HepG2 (cell line): Measurements from ENCODE around the gene BUD23. TPM values are rescaled to one million over a fixed set of nuclear protein-coding genes. Genes with fewer than 3 reads are reported as not detected.
A peak's percentile ranks its signal among the peaks of the same experiment; 100 is the strongest.

Source experiments
- BCL6 ChIP-seq: IDR thresholded peaks from 2 replicates; pipeline ENCODE4 v1.6.1; 2016; ENCODE audit warnings: missing genetic modification reagents, missing compliant biosample characterization
- CHCHD3 ChIP-seq: sonication (generic); formaldehyde crosslinking; IDR thresholded peaks from 2 replicates; pipeline ENCODE4 v1.8.0; 2022; ENCODE audit warnings: mild to moderate bottlenecking, missing genetic modification reagents, moderate library complexity
- DMTF1 ChIP-seq: sonication (generic); formaldehyde crosslinking; IDR thresholded peaks from 2 replicates; pipeline ENCODE4 v1.4.0; 2020; ENCODE audit warnings: mild to moderate bottlenecking, missing genetic modification reagents
- E2F5 ChIP-seq: sonication (generic); formaldehyde crosslinking; conservative IDR thresholded peaks from 2 replicates; pipeline ENCODE4 v1.4.0; 2020; ENCODE audit warnings: missing genetic modification reagents
- EP300 ChIP-seq, 3 experiments: sonication (generic) in 1 of 3; formaldehyde crosslinking in 1 of 3; IDR thresholded peaks; 2 replicates each; pipeline versions ENCODE4 v1.5.1 to v1.6.1; 2011 to 2020; ENCODE audit warnings: low read depth in 2 of 3, low read length in 2 of 3, borderline replicate concordance in 1 of 3, improper control_type of control experiment in 1 of 3, mild to moderate bottlenecking in 1 of 3, missing genetic modification reagents in 1 of 3, moderate library complexity in 1 of 3
- FOXM1 ChIP-seq: sonication (generic); formaldehyde crosslinking; IDR thresholded peaks from 2 replicates; pipeline ENCODE4 v1.5.0; 2020; ENCODE audit warnings: missing genetic modification reagents
- KAT7 ChIP-seq: IDR thresholded peaks from 2 replicates; pipeline ENCODE4 v1.6.1; 2018; ENCODE audit warnings: borderline replicate concordance, missing compliant biosample characterization
- KDM6A ChIP-seq: IDR thresholded peaks from 2 replicates; pipeline ENCODE4 v1.6.1; 2016; ENCODE audit warnings: low read depth
- RXRA ChIP-seq: sonication (generic); formaldehyde crosslinking; IDR thresholded peaks from 2 replicates; pipeline ENCODE4 v1.5.1; 2020; ENCODE audit warnings: missing genetic modification reagents
- SKI ChIP-seq: fragments of 450-650 bp; IDR thresholded peaks from one replicate; pipeline ENCODE4 v1.6.1; 2018; ENCODE audit warnings: mild to moderate bottlenecking; ENCODE audit not compliant: partially characterized antibody
- SNAI1 ChIP-seq: sonication (generic); formaldehyde crosslinking; IDR thresholded peaks from 2 replicates; pipeline ENCODE4 v1.5.0; 2020; ENCODE audit warnings: mild to moderate bottlenecking, missing genetic modification reagents, borderline replicate concordance
- SNAPC4 ChIP-seq: sonication (generic); formaldehyde crosslinking; IDR thresholded peaks from 2 replicates; pipeline ENCODE4 v1.4.0; 2020; ENCODE audit warnings: mild to moderate bottlenecking, missing genetic modification reagents
- THRA ChIP-seq: sonication (generic); formaldehyde crosslinking; IDR thresholded peaks from 2 replicates; pipeline ENCODE4 v1.4.0; 2020; ENCODE audit warnings: missing genetic modification reagents, borderline replicate concordance
- ZFP90 ChIP-seq: sonication (generic); formaldehyde crosslinking; IDR thresholded peaks from 2 replicates; pipeline ENCODE4 v1.8.0; 2022; ENCODE audit warnings: missing genetic modification reagents, mild to moderate bottlenecking, inconsistent platforms, borderline replicate concordance
- ZMYM3 ChIP-seq: sonication (generic); formaldehyde crosslinking; IDR thresholded peaks from 2 replicates; pipeline ENCODE4 v1.5.1; 2020; ENCODE audit warnings: mild to moderate bottlenecking, missing genetic modification reagents
- ZNF335 ChIP-seq: sonication (generic); formaldehyde crosslinking; IDR thresholded peaks from 2 replicates; pipeline ENCODE4 v1.4.0; 2020; ENCODE audit warnings: missing genetic modification reagents
- ZNF460 ChIP-seq: sonication (generic); formaldehyde crosslinking; IDR thresholded peaks from 2 replicates; pipeline ENCODE4 v1.5.1; 2020; ENCODE audit warnings: missing genetic modification reagents, mild to moderate bottlenecking, borderline replicate concordance
- ZNF563 ChIP-seq: sonication (generic); formaldehyde crosslinking; IDR thresholded peaks from 2 replicates; pipeline ENCODE4 v1.8.0; 2022; ENCODE audit warnings: mild to moderate bottlenecking, moderate library complexity, missing genetic modification reagents
- ZNF879 ChIP-seq: sonication (generic); formaldehyde crosslinking; IDR thresholded peaks from 2 replicates; pipeline ENCODE4 v1.8.1; 2023; ENCODE audit warnings: missing genetic modification reagents
- polyA plus RNA-seq, 8 experiments: library from polyadenylated mRNA; depleted of rRNA in 3 of 8; stranded (reverse) in 7 of 8; unstranded in 1 of 8; fragments of >200 nt; fragmentation: Illumina TruSeq in 4 of 8; extraction: Trizol in 4 of 8; gene quantifications; 2 replicates each; pipeline versions ENCODE4 v1.2.1 to v1.2.3, GENCODE V29; 2011 to 2016; ENCODE audit warnings: low read depth in 4 of 8, missing spikeins in 1 of 8, mixed read lengths in 1 of 8; ENCODE audit not compliant: insufficient read depth in 1 of 8
- total RNA-seq, 5 experiments: library from RNA; depleted of rRNA; stranded (reverse); fragments of >200 nt; fragmentation: Illumina TruSeq; extraction: Trizol; gene quantifications; 2 replicates each; pipeline ENCODE4 v1.2.3, GENCODE V29; 2016; ENCODE audit warnings: low read depth in 1 of 5

Gene BUD23
- total and polyA plus RNA-seq, 2 of the 13 experiments (the other 11 are each of a cell fraction or from before 2014, with no cell fraction given): 47.5 to 54.5 TPM

- peak in 1 of 2 experiments; percentile 62; a peak in 2 of 4 replicates for TF ChIP-seq EP300 (IDR thresholded peaks at IDR 0.05; ENCODE audit: low read depth in 2 of 2, low read length in 2 of 2)
- TF ChIP-seq EP300 (CRISPR knock-in tag; IDR thresholded peaks at IDR 0.05; ENCODE audit: borderline replicate concordance): peak; percentile 86
- no peak for TF ChIP-seq E2F5 (CRISPR knock-in tag)
- TF ChIP-seq BCL6: peak; percentile 53
- no peak for TF ChIP-seq ZNF460 (CRISPR knock-in tag)
- no peak for TF ChIP-seq ZNF879 (CRISPR knock-in tag)
- TF ChIP-seq ZNF563 (CRISPR knock-in tag): peak; percentile 78
- TF ChIP-seq THRA (CRISPR knock-in tag): 0 out of 2 replicates have a peak, but pooled peaks have one; percentile 13
- no peak for TF ChIP-seq CHCHD3 (CRISPR knock-in tag)
- TF ChIP-seq RXRA (CRISPR knock-in tag): peak; percentile 89; the same call in 1 of the 2 replicates
- no peak for TF ChIP-seq KDM6A (CRISPR knock-in tag)
- TF ChIP-seq FOXM1 (CRISPR knock-in tag): no peak
- no peak for TF ChIP-seq KAT7 (CRISPR knock-in tag)
- no peak for TF ChIP-seq SNAI1 (CRISPR knock-in tag)
- TF ChIP-seq ZNF335 (CRISPR knock-in tag): 0 out of 2 replicates have a peak, but pooled peaks have one; percentile 62
- TF ChIP-seq ZFP90 (CRISPR knock-in tag): 0 out of 2 replicates have a peak, but pooled peaks have one; percentile 58
- no peak for TF ChIP-seq DMTF1 (CRISPR knock-in tag)
- TF ChIP-seq ZMYM3: peak; percentile 54; the same call in 1 of the 2 replicates
- TF ChIP-seq SKI: peak; percentile 33
- TF ChIP-seq SNAPC4 (CRISPR knock-in tag): no peak
Observed at GRCh38 chr7:73647725-73648592, 35.4 kb upstream of the BUD23 start (continued).
